Natural killer cell (primary cell): ENCODE results near the gene FLRT1. TPM values are rescaled to one million over a fixed set of nuclear protein-coding genes. Genes with fewer than 3 reads are reported as not detected.

ENCODE experiments used
- ATAC-seq, 3 donors: fragments of 150-1000 bp in 2 of 3; fragments of 200-7000 bp in 1 of 3; cut with Tn5 transposase; 1 replicate in 1 of 3; 2 replicates in 2 of 3; pipeline ENCODE4 v1.10.0; 2021; ENCODE audit warnings: mild to moderate bottlenecking in 2 of 3, moderate library complexity in 2 of 3
- DNase-seq, 2 donors: peaks; one replicate each; pipeline versions ENCODE4 v3.0.0 to v3.0.0-alpha.2; 2013 to 2021; ENCODE audit warnings: mixed read lengths in 1 of 2
- H3K27ac ChIP-seq: one replicate; pipeline ENCODE4 v1.5.1; 2013; ENCODE audit warnings: mild to moderate bottlenecking, low read length
- H3K27me3 ChIP-seq: one replicate; pipeline ENCODE4 v1.6.1; 2013; ENCODE audit warnings: low read length; ENCODE audit not compliant: control insufficient read depth, insufficient read depth
- H3K36me3 ChIP-seq: one replicate; pipeline ENCODE4 v1.6.1; 2013; ENCODE audit warnings: low read length; ENCODE audit not compliant: control insufficient read depth, insufficient read depth
- H3K4me1 ChIP-seq: one replicate; pipeline ENCODE4 v1.6.1; 2013; ENCODE audit warnings: low read length; ENCODE audit not compliant: control insufficient read depth, insufficient read depth
- H3K4me3 ChIP-seq: one replicate; pipeline ENCODE4 v1.5.1; 2013; ENCODE audit warnings: low read length
- H3K9me3 ChIP-seq: one replicate; pipeline ENCODE4 v1.6.1; 2013; ENCODE audit warnings: low read length; ENCODE audit not compliant: control insufficient read depth, insufficient read depth
- H3K27ac Mint-ChIP-seq, 2 donors: one replicate each; pipeline ENCODE4 v1.8.0; 2022; ENCODE audit warnings: mild to moderate bottlenecking in 2 of 2, mixed read lengths in 2 of 2, moderate library complexity in 1 of 2
- H3K27me3 Mint-ChIP-seq, 2 donors: one replicate each; pipeline ENCODE4 v1.8.0; 2022; ENCODE audit warnings: low read depth in 2 of 2, mixed read lengths in 2 of 2
- H3K36me3 Mint-ChIP-seq: one replicate; pipeline ENCODE4 v1.8.0; 2022; ENCODE audit warnings: mixed read lengths
- H3K4me1 Mint-ChIP-seq, 2 donors: one replicate each; pipeline ENCODE4 v1.8.0; 2022; ENCODE audit warnings: mixed read lengths in 2 of 2
- H3K4me3 Mint-ChIP-seq: one replicate; pipeline ENCODE4 v1.8.0; 2022; ENCODE audit warnings: mild to moderate bottlenecking, moderate library complexity, mixed read lengths
- H3K9me3 Mint-ChIP-seq, 2 donors: one replicate each; pipeline ENCODE4 v1.8.0; 2022; ENCODE audit warnings: mixed read lengths in 2 of 2
- CTCF ChIP-seq: fragments of 200-600 bp; IDR thresholded peaks from one replicate; pipeline ENCODE4 v1.8.0; 2022; ENCODE audit warnings: antibody characterized with exemption
- WGBS: methylation state at CpG from one replicate; pipeline ENCODE4 v1.1.7; 2013; ENCODE audit warnings: missing lambda C conversion rate; ENCODE audit not compliant: insufficient coverage; 5-methylcytosine and 5-hydroxymethylcytosine counted together
- intact Hi-C: fragments of 100-400 bp; cut with micrococcal nuclease; formaldehyde crosslinking; loops from one replicate; pipeline ENCODE4 v1.14.2; 2022
- total RNA-seq, 4 donors: library from RNA; stranded (reverse); fragments of 120-200 nt in 1 of 4; gene quantifications; one replicate each; pipeline versions ENCODE4 v1.2.3 to v1.2.4, GENCODE V29; 2013 to 2022

FLRT1 gene
- total RNA-seq, 3 donors from 2014 or later (not counting 1 experiment from before 2014, with no cell fraction given) = not detected

- no peaks in the 10 kb centered on the region for H3K4me1 ChIP-seq
- Mint-ChIP-seq H3K4me1 (no peaks in the 10 kb centered on the region), H3K36me3 (no peaks in the 10 kb centered on the region), H3K27me3 (no peaks in the 10 kb centered on the region), H3K9me3 (no peaks in the 10 kb centered on the region), H3K4me3 (no peak overlapping the region), H3K27ac (no peak overlapping the region)
- no peaks in the 10 kb centered on the region for H3K27me3 ChIP-seq
- ATAC-seq = no peak
- no peak overlapping the region for H3K27ac ChIP-seq
- TF ChIP-seq CTCF = no peak
- 88% methylated on average over 27 of the region's 27 CpGs for WGBS
- H3K4me3 ChIP-seq = no peak overlapping the region
- intact Hi-C loops = no loop called here
- no peaks in the 10 kb centered on the region for H3K36me3 ChIP-seq
- no peak for DNase-seq
- no peaks in the 10 kb centered on the region for H3K9me3 ChIP-seq
Measured at GRCh38 chr11:64019106-64020037, 16.4 kb upstream of the FLRT1 start.

- H3K27me3 Mint-ChIP-seq = no peaks in the 10 kb centered on the region
- H3K9me3 Mint-ChIP-seq = no peaks in the 10 kb centered on the region
- no peaks in the 10 kb centered on the region for H3K4me1 Mint-ChIP-seq
- Histone ChIP-seq H3K27me3 (no peaks in the 10 kb centered on the region), H3K36me3 (no peaks in the 10 kb centered on the region), H3K9me3 (no peaks in the 10 kb centered on the region), H3K4me1 (no peaks in the 10 kb centered on the region), H3K4me3 (no peak overlapping the region), H3K27ac (no peak overlapping the region)
- no peak overlapping the region for H3K27ac Mint-ChIP-seq
- 84% methylated on average over 22 of the region's 22 CpGs for WGBS
- DNase-seq = no peak
- no peaks in the 10 kb centered on the region for H3K36me3 Mint-ChIP-seq
- intact Hi-C loops = no loop called here
- no peak for ATAC-seq
- no peak overlapping the region for H3K4me3 Mint-ChIP-seq
- TF ChIP-seq CTCF = no peak
Measured at GRCh38 chr11:64020976-64021756, 14.6 kb upstream of the FLRT1 start.

GRCh38 chr11:64021757-64022093, 14.0 kb upstream of the FLRT1 start:
- H3K27me3 Mint-ChIP-seq = peaks cover 2 to 3% of the 10 kb centered on the region in 2 donors
- no peaks in the 10 kb centered on the region for H3K4me1 Mint-ChIP-seq
- ATAC-seq (no peak), DNase-seq (no peak)
- intact Hi-C loops = no loop called here
- TF ChIP-seq CTCF = no peak
- no peak overlapping the region for H3K4me3 Mint-ChIP-seq
- H3K9me3 Mint-ChIP-seq = no peaks in the 10 kb centered on the region
- H3K36me3 Mint-ChIP-seq = no peaks in the 10 kb centered on the region
- Histone ChIP-seq H3K4me1 (no peaks in the 10 kb centered on the region), H3K4me3 (no peak overlapping the region), H3K27me3 (no peaks in the 10 kb centered on the region), H3K36me3 (no peaks in the 10 kb centered on the region), H3K27ac (no peak overlapping the region), H3K9me3 (no peaks in the 10 kb centered on the region)
- 70% methylated on average over 6 of the region's 10 CpGs for WGBS
- no peak overlapping the region for H3K27ac Mint-ChIP-seq
